GM12878 (cell line): ENCODE measurements around the gene ANGEL2. TPM values are rescaled to one million over a fixed set of nuclear protein-coding genes. Genes with fewer than 3 reads are reported as not detected.

ENCODE experiments used
- ATAC-seq: fragments of 200-7000 bp; cut with Tn5 transposase; 3 replicates; pipeline ENCODE4 v1.9.1; 2020; ENCODE audit warnings: mild to moderate bottlenecking, moderate library complexity
- BruUV-seq: library from RNA; stranded (reverse); fragments of 400-500 nt; replicated peaks from 2 replicates; lab custom pipeline; 2021; lab: Mats Ljungman, UMichigan
- CTCF ChIA-PET: fragments of 300-600 bp; sonication (Branson Sonifier 250); formaldehyde crosslinking; extraction: SDS; loops from one replicate; lab custom pipeline; 2021; ENCODE audit warnings: inconsistent platforms; lab: Yijun Ruan, JAX
- POLR2A ChIA-PET: fragments of 350-600 bp; formaldehyde crosslinking; extraction: SDS; loops from one replicate; lab custom pipeline; 2021; ENCODE audit warnings: inconsistent platforms; lab: Charles Lee
- RAD21 ChIA-PET: fragments of 300-600 bp; sonication (Branson Sonifier 250); formaldehyde crosslinking; loops from one replicate; lab custom pipeline; 2023; ENCODE audit warnings: antibody characterized with exemption; ENCODE audit not compliant: unreplicated experiment; lab: Charles Lee
- SMC1A ChIA-PET: fragments of 300-600 bp; sonication (Branson Sonifier 250); formaldehyde crosslinking; loops from one replicate; lab custom pipeline; 2023; ENCODE audit not compliant: unreplicated experiment, uncharacterized antibody; lab: Charles Lee
- DNase-seq: peaks from one replicate; pipeline ENCODE4 v3.0.0-alpha.2; 2011; ENCODE audit warnings: low read depth, low spot score
- FAIRE-seq: peaks from 3 replicates; lab custom pipeline; 2011; peaks lifted over from hg19 to GRCh38; lab: Jason Lieb, UNC
- H2AFZ ChIP-seq: 2 replicates; pipeline ENCODE4 v1.6.0; 2011; ENCODE audit warnings: low read depth, low read length, control low read depth; ENCODE audit not compliant: control insufficient read depth
- H3K27ac ChIP-seq: 2 replicates; pipeline ENCODE4 v1.5.1; 2011; ENCODE audit warnings: control low read depth; ENCODE audit not compliant: control insufficient read depth, insufficient read depth
- H3K27me3 ChIP-seq, 2 experiments: replicated peaks in 1 of 2; 2 replicates each; pipeline versions ENCODE4 v1.6.0 to v1.6.1; 2011; ENCODE audit warnings: low read length in 1 of 2; ENCODE audit not compliant: control insufficient read depth in 2 of 2, insufficient read depth in 2 of 2
- H3K36me3 ChIP-seq, 2 experiments: 2 replicates each; pipeline ENCODE4 v1.5.1; 2011; ENCODE audit warnings: low read length in 1 of 2; ENCODE audit not compliant: control insufficient read depth in 2 of 2, insufficient read depth in 2 of 2
- H3K4me1 ChIP-seq: 2 replicates; pipeline ENCODE4 v1.6.1; 2011; ENCODE audit warnings: mild to moderate bottlenecking, low read length, moderate library complexity, mixed read lengths; ENCODE audit not compliant: control insufficient read depth, insufficient read depth
- H3K4me2 ChIP-seq: 2 replicates; pipeline ENCODE4 v1.6.0; 2011; ENCODE audit warnings: control low read depth; ENCODE audit not compliant: control insufficient read depth, insufficient read depth
- H3K4me3 ChIP-seq: fragments of 200-600 bp; sonication (generic); 2 replicates; pipeline ENCODE4 v1.5.1; 2016
- H3K79me2 ChIP-seq: 2 replicates; pipeline ENCODE4 v1.6.0; 2011; ENCODE audit warnings: low read length; ENCODE audit not compliant: control insufficient read depth, insufficient read depth
- H3K9ac ChIP-seq: 2 replicates; pipeline ENCODE4 v1.8.0; 2011; ENCODE audit warnings: low read length, control low read depth, mixed read lengths; ENCODE audit not compliant: control insufficient read depth, insufficient read depth
- H3K9me3 ChIP-seq: replicated peaks from 3 replicates; pipeline ENCODE4 v1.5.1; 2011; ENCODE audit warnings: mild to moderate bottlenecking, low read length; ENCODE audit not compliant: control insufficient read depth, insufficient read depth
- H4K20me1 ChIP-seq: 2 replicates; pipeline ENCODE4 v1.6.0; 2011; ENCODE audit not compliant: control insufficient read depth, insufficient read depth
- ATF7 ChIP-seq: fragments of 450-650 bp; IDR thresholded peaks from 2 replicates; pipeline ENCODE4 v1.6.1; 2016; ENCODE audit warnings: low read depth, mild to moderate bottlenecking
- CREB1 ChIP-seq: IDR thresholded peaks from 2 replicates; pipeline ENCODE4 v1.6.1; 2012; ENCODE audit warnings: low read depth, mild to moderate bottlenecking, inconsistent platforms
- IKZF1 ChIP-seq: fragments of 450-650 bp; conservative IDR thresholded peaks from 2 replicates; pipeline ENCODE4 v1.6.1; 2017; ENCODE audit warnings: antibody characterized with exemption, mild to moderate bottlenecking
- IKZF2 ChIP-seq, 2 experiments: fragments of 450-650 bp; IDR thresholded peaks; 2 replicates each; pipeline ENCODE4 v1.6.1; 2017; ENCODE audit warnings: mild to moderate bottlenecking in 2 of 2, moderate library complexity in 2 of 2
- LARP7 ChIP-seq: fragments of 450-650 bp; IDR thresholded peaks from 2 replicates; pipeline ENCODE4 v1.6.1; 2017; ENCODE audit warnings: mild to moderate bottlenecking
- MAX ChIP-seq: IDR thresholded peaks from 2 replicates; pipeline ENCODE4 v1.6.1; 2012; ENCODE audit warnings: low read depth, low read length, improper control_type of control experiment
- POLR2A ChIP-seq: IDR thresholded peaks from 2 replicates; pipeline ENCODE4 v1.6.1; 2011; ENCODE audit warnings: low read depth, mild to moderate bottlenecking, low read length
- RUNX3 ChIP-seq: IDR thresholded peaks from 2 replicates; pipeline ENCODE4 v1.6.1; 2012; ENCODE audit warnings: low read length, inconsistent platforms
- WGBS: methylation state at CpG from one replicate; pipeline ENCODE4 v1.1.6; 2016; ENCODE audit warnings: low lambda C conversion rate; ENCODE audit not compliant: insufficient replicate concordance, insufficient coverage; ENCODE audit errors: missing lambda C conversion rate; 5-methylcytosine and 5-hydroxymethylcytosine counted together
- in situ Hi-C: fragments of 300-500 bp; cut with MboI; formaldehyde crosslinking; loops from 9 replicates; pipeline ENCODE4 v1.14.3; 2018; ENCODE audit warnings: mixed read lengths
- intact Hi-C: fragments of 100-400 bp; cut with micrococcal nuclease; formaldehyde crosslinking; loops from one replicate; pipeline ENCODE4 v1.14.2; 2022; ENCODE audit not compliant: unreplicated experiment
- polyA plus RNA-seq, 11 experiments: library from polyadenylated mRNA; depleted of rRNA in 4 of 11; unstranded in 6 of 11; stranded (reverse) in 5 of 11; fragments of >200 nt; fragmentation: Nextera tagmentation in 4 of 11; fragmentation: Illumina TruSeq in 1 of 11; extraction: Ambion mirVana in 4 of 11; extraction: Trizol in 1 of 11; gene quantifications; 1 replicate in 1 of 11; 2 replicates in 10 of 11; pipeline versions ENCODE4 v1.2.1 to v1.2.3, GENCODE V29; 2011 to 2016; ENCODE audit warnings: inconsistent platforms in 2 of 11, missing spikeins in 2 of 11, low read depth in 1 of 11
- total RNA-seq, 4 experiments: library from RNA; depleted of rRNA in 3 of 4; stranded (reverse); fragments of >200 nt in 3 of 4; fragmentation: Illumina TruSeq in 1 of 4; extraction: Trizol in 1 of 4; gene quantifications; 2 replicates each; pipeline versions ENCODE4 v1.2.1 to v1.2.3, GENCODE V29; 2013 to 2021
- TF ChIP-seq, protein P1 (sequence below): IDR thresholded peaks from 2 replicates; pipeline ENCODE4 v1.6.1; 2011; ENCODE audit warnings: mild to moderate bottlenecking, low read depth, low read length, moderate library complexity; ENCODE audit not compliant: insufficient replicate concordance
- TF ChIP-seq, protein P2 (sequence below): fragments of 450-650 bp; IDR thresholded peaks from 2 replicates; pipeline ENCODE4 v1.6.1; 2017; ENCODE audit warnings: low read depth, mild to moderate bottlenecking, moderate library complexity
- TF ChIP-seq, protein P3 (sequence below): fragments of 450-650 bp; IDR thresholded peaks from 2 replicates; pipeline ENCODE4 v1.6.1; 2016; ENCODE audit warnings: mild to moderate bottlenecking
- TF ChIP-seq, protein P4 (sequence below): fragments of 450-650 bp; IDR thresholded peaks from 2 replicates; pipeline ENCODE4 v1.6.1; 2017; ENCODE audit warnings: mild to moderate bottlenecking
- TF ChIP-seq, protein P5 (sequence below): IDR thresholded peaks from 2 replicates; pipeline ENCODE4 v1.6.1; 2012; ENCODE audit warnings: mild to moderate bottlenecking, low read depth, low read length

The ANGEL2 gene
- total and polyA plus RNA-seq, 10 of the 15 experiments (the other 5 are each of a cell fraction or from before 2014, with no cell fraction given) = 6.3 to 53.9 (median 30.7) TPM

DNA sequence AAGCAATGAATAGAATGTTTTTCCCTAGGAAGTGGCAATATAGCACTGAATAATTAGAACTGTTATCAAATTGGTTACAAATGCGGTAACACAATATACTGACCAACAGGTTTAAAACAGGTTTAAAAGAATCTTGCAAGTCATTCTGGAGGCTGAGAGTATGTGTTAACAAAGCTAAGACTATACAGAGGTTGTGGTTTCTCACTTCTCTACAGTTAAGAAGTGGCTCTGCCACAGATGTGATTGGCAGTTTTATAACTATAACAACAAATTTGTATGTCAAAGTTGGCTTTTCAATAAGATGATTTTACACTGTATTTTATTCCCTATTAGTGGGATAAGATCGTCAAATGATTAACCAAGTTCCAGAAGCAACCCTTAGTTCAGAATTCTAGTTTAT, 7.1 kb downstream of the ANGEL2 start:
- WGBS = 71% methylated on average over 2 of the region's 2 CpGs
- FAIRE-seq (peak; percentile 69), DNase-seq (peak; percentile 17), ATAC-seq (peak; percentile 92)
- peaks cover 7% of the 10 kb centered on the region for H3K4me1 ChIP-seq
- H2AFZ ChIP-seq = no peak overlapping the region
- SMC1A ChIA-PET = interaction anchor here (0.9 to 1.0 kb wide), 3 partner anchors 14 to 174 kb away, joined by 3 to 4 read pairs (median 3); no protein-coding TSS in a partner anchor
- CTCF ChIA-PET = interaction anchor here (0.6 kb wide), 1 partner anchor 13 kb away, joined by 4 read pairs; no protein-coding TSS in a partner anchor
- RAD21 ChIA-PET = no interaction called here
- no peak overlapping the region for H3K9ac ChIP-seq
- no peak overlapping the region for H3K27ac ChIP-seq
- H3K36me3 ChIP-seq = peaks cover 0 to 28% of the 10 kb centered on the region in 2 experiments; a peak in 2 of 4 replicates
- H3K9me3 ChIP-seq = no peaks in the 10 kb centered on the region
- POLR2A ChIA-PET = no interaction called here
- no peak overlapping the region for H3K4me3 ChIP-seq
- in situ Hi-C loops (no loop called here), intact Hi-C loops (no loop called here)
- peaks cover 11% of the 10 kb centered on the region for H3K79me2 ChIP-seq
- H4K20me1 ChIP-seq = no peaks in the 10 kb centered on the region
- no peaks in the 10 kb centered on the region for H3K27me3 ChIP-seq
- BruUV-seq = no TSS peak
- no peak overlapping the region for H3K4me2 ChIP-seq
- TF ChIP-seq, protein P1, sequence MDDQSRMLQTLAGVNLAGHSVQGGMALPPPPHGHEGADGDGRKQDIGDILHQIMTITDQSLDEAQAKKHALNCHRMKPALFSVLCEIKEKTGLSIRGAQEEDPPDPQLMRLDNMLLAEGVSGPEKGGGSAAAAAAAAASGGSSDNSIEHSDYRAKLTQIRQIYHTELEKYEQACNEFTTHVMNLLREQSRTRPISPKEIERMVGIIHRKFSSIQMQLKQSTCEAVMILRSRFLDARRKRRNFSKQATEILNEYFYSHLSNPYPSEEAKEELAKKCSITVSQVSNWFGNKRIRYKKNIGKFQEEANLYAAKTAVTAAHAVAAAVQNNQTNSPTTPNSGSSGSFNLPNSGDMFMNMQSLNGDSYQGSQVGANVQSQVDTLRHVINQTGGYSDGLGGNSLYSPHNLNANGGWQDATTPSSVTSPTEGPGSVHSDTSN = peak; percentile 36
- TF ChIP-seq CREB1 (no peak), LARP7 (no peak), RUNX3 (peak; percentile 86), POLR2A (no peak), IKZF2 (IDR thresholded peaks at IDR 0.05) (peak in 1 of 2 experiments; percentile 14; a peak in 1 of 4 replicates), MAX (no peak), IKZF1 (peak; percentile 7; the same call in 1 of the 2 replicates), ATF7 (0 out of 2 replicates have a peak, but pooled peaks have one; percentile 18)
- TF ChIP-seq, protein P2, sequence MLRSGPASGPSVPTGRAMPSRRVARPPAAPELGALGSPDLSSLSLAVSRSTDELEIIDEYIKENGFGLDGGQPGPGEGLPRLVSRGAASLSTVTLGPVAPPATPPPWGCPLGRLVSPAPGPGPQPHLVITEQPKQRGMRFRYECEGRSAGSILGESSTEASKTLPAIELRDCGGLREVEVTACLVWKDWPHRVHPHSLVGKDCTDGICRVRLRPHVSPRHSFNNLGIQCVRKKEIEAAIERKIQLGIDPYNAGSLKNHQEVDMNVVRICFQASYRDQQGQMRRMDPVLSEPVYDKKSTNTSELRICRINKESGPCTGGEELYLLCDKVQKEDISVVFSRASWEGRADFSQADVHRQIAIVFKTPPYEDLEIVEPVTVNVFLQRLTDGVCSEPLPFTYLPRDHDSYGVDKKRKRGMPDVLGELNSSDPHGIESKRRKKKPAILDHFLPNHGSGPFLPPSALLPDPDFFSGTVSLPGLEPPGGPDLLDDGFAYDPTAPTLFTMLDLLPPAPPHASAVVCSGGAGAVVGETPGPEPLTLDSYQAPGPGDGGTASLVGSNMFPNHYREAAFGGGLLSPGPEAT = 0 out of 2 replicates have a peak, but pooled peaks have one; percentile 33
- TF ChIP-seq, protein P3, sequence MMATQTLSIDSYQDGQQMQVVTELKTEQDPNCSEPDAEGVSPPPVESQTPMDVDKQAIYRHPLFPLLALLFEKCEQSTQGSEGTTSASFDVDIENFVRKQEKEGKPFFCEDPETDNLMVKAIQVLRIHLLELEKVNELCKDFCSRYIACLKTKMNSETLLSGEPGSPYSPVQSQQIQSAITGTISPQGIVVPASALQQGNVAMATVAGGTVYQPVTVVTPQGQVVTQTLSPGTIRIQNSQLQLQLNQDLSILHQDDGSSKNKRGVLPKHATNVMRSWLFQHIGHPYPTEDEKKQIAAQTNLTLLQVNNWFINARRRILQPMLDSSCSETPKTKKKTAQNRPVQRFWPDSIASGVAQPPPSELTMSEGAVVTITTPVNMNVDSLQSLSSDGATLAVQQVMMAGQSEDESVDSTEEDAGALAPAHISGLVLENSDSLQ = peak; percentile 92
- TF ChIP-seq, protein P4, sequence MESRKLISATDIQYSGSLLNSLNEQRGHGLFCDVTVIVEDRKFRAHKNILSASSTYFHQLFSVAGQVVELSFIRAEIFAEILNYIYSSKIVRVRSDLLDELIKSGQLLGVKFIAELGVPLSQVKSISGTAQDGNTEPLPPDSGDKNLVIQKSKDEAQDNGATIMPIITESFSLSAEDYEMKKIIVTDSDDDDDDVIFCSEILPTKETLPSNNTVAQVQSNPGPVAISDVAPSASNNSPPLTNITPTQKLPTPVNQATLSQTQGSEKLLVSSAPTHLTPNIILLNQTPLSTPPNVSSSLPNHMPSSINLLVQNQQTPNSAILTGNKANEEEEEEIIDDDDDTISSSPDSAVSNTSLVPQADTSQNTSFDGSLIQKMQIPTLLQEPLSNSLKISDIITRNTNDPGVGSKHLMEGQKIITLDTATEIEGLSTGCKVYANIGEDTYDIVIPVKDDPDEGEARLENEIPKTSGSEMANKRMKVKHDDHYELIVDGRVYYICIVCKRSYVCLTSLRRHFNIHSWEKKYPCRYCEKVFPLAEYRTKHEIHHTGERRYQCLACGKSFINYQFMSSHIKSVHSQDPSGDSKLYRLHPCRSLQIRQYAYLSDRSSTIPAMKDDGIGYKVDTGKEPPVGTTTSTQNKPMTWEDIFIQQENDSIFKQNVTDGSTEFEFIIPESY = no peak
- TF ChIP-seq, protein P5, sequence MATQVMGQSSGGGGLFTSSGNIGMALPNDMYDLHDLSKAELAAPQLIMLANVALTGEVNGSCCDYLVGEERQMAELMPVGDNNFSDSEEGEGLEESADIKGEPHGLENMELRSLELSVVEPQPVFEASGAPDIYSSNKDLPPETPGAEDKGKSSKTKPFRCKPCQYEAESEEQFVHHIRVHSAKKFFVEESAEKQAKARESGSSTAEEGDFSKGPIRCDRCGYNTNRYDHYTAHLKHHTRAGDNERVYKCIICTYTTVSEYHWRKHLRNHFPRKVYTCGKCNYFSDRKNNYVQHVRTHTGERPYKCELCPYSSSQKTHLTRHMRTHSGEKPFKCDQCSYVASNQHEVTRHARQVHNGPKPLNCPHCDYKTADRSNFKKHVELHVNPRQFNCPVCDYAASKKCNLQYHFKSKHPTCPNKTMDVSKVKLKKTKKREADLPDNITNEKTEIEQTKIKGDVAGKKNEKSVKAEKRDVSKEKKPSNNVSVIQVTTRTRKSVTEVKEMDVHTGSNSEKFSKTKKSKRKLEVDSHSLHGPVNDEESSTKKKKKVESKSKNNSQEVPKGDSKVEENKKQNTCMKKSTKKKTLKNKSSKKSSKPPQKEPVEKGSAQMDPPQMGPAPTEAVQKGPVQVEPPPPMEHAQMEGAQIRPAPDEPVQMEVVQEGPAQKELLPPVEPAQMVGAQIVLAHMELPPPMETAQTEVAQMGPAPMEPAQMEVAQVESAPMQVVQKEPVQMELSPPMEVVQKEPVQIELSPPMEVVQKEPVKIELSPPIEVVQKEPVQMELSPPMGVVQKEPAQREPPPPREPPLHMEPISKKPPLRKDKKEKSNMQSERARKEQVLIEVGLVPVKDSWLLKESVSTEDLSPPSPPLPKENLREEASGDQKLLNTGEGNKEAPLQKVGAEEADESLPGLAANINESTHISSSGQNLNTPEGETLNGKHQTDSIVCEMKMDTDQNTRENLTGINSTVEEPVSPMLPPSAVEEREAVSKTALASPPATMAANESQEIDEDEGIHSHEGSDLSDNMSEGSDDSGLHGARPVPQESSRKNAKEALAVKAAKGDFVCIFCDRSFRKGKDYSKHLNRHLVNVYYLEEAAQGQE = no peak
